Upper lobe of right lung (tissue), 1 donor: ENCODE data around the gene HAT1. TPM values are rescaled to one million over a fixed set of nuclear protein-coding genes. Genes with fewer than 3 reads are reported as not detected.

ENCODE experiments used
- ATAC-seq: fragments of 200-7000 bp; cut with Tn5 transposase; one replicate; pipeline ENCODE4 v1.9.1; 2020; ENCODE audit warnings: mild to moderate bottlenecking, moderate library complexity
- DNase-seq: peaks from one replicate; pipeline ENCODE4 v3.0.0-alpha.2; 2020
- H3K27ac ChIP-seq: fragments of 200-600 bp; one replicate; pipeline ENCODE4 v1.8.0; 2022
- H3K27me3 ChIP-seq: fragments of 200-600 bp; one replicate; pipeline ENCODE4 v1.8.0; 2022; ENCODE audit warnings: mild to moderate bottlenecking
- H3K36me3 ChIP-seq: fragments of 200-600 bp; one replicate; pipeline ENCODE4 v1.8.0; 2022
- H3K4me1 ChIP-seq: fragments of 200-600 bp; one replicate; pipeline ENCODE4 v1.8.0; 2022
- H3K4me3 ChIP-seq: fragments of 200-600 bp; one replicate; pipeline ENCODE4 v1.8.0; 2022; ENCODE audit warnings: mild to moderate bottlenecking
- H3K9me3 ChIP-seq: fragments of 200-600 bp; one replicate; pipeline ENCODE4 v1.8.0; 2022
- CTCF ChIP-seq: fragments of 200-600 bp; IDR thresholded peaks from one replicate; pipeline ENCODE4 v1.8.0; 2022; ENCODE audit warnings: antibody characterized with exemption
- intact Hi-C: fragments of 100-400 bp; cut with DNase I; formaldehyde crosslinking; loops from one replicate; pipeline ENCODE4 v1.11.0; 2022
- total RNA-seq: library from RNA; stranded (reverse); fragmentation: NEBNext Ultra II Directional; extraction: Animal tissue kit (Norgen Biotek cat#: 25700); gene quantifications from one replicate; pipeline ENCODE4 v1.2.1, GENCODE V29; 2021
- donor health status: DM: no; HTN: yes; CAD: no; lungs with severe emphysema.

The HAT1 gene
- total RNA-seq, 1 donor from 2014 or later, result 24.8 TPM

GRCh38 chr2:171921970-171922229 lies 361 bp upstream of the HAT1 start:
- ATAC-seq, result no peak

GRCh38 chr2:171923206-171923605 lies 945 bp downstream of the HAT1 start:
- no peaks in the 10 kb centered on the region for H3K9me3 ChIP-seq
- peaks cover 27% of the 10 kb centered on the region for H3K4me1 ChIP-seq
- H3K27ac ChIP-seq, result peak overlapping the region; percentile 96
- intact Hi-C loops, result no loop called here
- TF ChIP-seq CTCF, result no peak
- no peak for ATAC-seq
- H3K27me3 ChIP-seq, result no peaks in the 10 kb centered on the region
- DNase-seq, result peak; percentile 46
- H3K36me3 ChIP-seq, result peaks cover 18% of the 10 kb centered on the region
- H3K4me3 ChIP-seq, result peak overlapping the region; percentile 99

More at GRCh38 chr2:171921970-171922229, 361 bp upstream of the HAT1 start:
- no peaks in the 10 kb centered on the region for H3K27me3 ChIP-seq
- H3K27ac ChIP-seq, result peak overlapping the region; percentile 96
- no peak for TF ChIP-seq CTCF
- H3K36me3 ChIP-seq, result peaks cover 13% of the 10 kb centered on the region
- no peaks in the 10 kb centered on the region for H3K9me3 ChIP-seq
- no peak for DNase-seq
- intact Hi-C loops, result no loop called here
- H3K4me1 ChIP-seq, result peaks cover 27% of the 10 kb centered on the region
- peak overlapping the region; percentile 99 for H3K4me3 ChIP-seq

DNA sequence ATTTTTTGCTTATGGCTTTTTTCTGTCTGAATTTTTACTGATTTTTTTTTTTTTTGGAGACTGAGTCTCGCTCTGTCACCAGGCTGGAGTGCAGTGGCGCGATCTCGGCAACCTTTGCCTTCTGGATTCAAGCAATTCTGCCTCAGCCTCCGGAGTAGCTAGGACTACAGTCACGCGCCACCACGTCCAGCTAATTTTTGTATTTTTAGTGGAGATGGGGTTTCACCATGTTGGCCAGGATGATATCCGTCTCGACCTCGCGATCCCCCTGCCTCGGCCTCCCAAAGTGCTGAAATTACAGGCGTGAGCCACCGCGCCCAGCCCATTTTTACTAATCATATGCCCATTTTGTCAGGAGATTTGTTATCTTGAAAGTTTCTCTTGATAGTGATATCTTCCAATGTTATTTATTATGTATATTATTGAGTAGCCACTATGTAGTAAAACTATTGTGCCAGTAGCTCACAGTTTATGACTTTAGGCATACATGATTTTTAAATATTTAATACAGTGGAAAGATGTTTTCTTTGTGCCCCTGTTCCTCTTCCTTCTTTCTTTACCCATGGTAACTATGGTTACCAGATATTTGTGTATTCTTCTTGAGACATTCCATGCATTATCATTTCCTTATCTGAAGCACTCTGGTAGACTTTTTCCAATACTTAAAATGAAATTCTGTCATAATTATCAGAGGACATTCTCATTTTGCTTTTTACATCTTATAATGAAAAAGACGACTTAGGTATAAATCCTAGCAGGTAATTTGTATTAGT lies 2.1 kb downstream of the HAT1 start:
- no peak overlapping the region for H3K4me3 ChIP-seq
- DNase-seq (no peak), ATAC-seq (no peak)
- intact Hi-C loops, result no loop called here
- no peaks in the 10 kb centered on the region for H3K9me3 ChIP-seq
- peaks cover 18% of the 10 kb centered on the region for H3K36me3 ChIP-seq
- peaks cover 27% of the 10 kb centered on the region for H3K4me1 ChIP-seq
- TF ChIP-seq CTCF, result no peak
- no peaks in the 10 kb centered on the region for H3K27me3 ChIP-seq
- no peak overlapping the region for H3K27ac ChIP-seq

GRCh38 chr2:171930385-171930784 lies 8.1 kb downstream of the HAT1 start:
- intact Hi-C loops, result no loop called here
- Histone ChIP-seq H3K4me3 (no peak overlapping the region), H3K9me3 (no peaks in the 10 kb centered on the region), H3K27ac (no peak overlapping the region), H3K27me3 (no peaks in the 10 kb centered on the region), H3K36me3 (peaks cover 24% of the 10 kb centered on the region), H3K4me1 (no peaks in the 10 kb centered on the region)
- ATAC-seq, result no peak
- DNase-seq, result no peak
- no peak for TF ChIP-seq CTCF

DNA sequence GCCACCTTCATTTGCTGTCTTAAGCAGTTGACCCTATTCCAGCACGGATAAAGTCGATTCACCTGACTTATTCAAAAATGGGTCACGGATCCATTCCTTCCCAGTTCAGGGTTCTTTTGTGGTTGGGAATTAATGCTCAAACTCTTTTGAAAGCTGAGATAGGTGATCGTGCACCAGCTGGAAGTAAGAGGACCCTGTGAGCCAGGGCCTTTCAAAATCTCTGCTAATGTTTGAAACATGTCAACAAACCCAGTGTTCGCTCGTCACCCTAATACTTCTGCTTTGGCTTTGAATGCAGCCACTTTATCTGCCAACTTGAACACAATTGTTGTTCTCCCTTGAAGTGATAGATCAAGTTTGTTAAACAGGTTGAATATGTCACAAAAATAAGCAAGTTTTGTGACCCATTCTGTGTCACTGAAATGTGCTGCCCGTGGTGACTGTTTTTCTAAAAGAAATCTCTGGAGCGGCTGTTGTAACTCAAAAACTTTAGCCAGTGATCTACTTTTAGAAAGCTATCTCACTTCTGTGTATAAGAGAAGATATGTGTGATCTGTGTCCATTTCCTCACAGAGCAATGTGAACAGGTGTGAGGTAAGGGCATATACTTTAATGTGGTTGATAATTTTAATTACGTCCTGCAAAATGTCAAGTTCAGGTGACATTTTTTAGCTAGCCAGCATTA lies 16.9 kb downstream of the HAT1 start:
- DNase-seq (no peak), ATAC-seq (no peak)
- Histone ChIP-seq H3K27me3 (no peaks in the 10 kb centered on the region), H3K9me3 (no peaks in the 10 kb centered on the region), H3K4me3 (no peak overlapping the region), H3K36me3 (no peaks in the 10 kb centered on the region), H3K4me1 (no peaks in the 10 kb centered on the region), H3K27ac (no peak overlapping the region)
- TF ChIP-seq CTCF, result no peak
- intact Hi-C loops, result no loop called here
